Thoracic aorta (tissue), 2 donors: ENCODE measurements around the gene MIER2. TPM values are rescaled to one million over a fixed set of nuclear protein-coding genes. Genes with fewer than 3 reads are reported as not detected.

Source experiments
- ATAC-seq: fragments of 150-250 bp; one replicate; pipeline ENCODE4 v1.8.0; 2017; ENCODE audit warnings: low read depth; ENCODE audit not compliant: insufficient number of reproducible peaks, low FRiP score
- DNase-seq: peaks from one replicate; pipeline ENCODE4 v3.0.0-alpha.2; 2020; ENCODE audit warnings: low spot score
- H3K27ac ChIP-seq, 2 donors: fragments of 200-600 bp; sonication (generic); 1 replicate in 1 of 2; 2 replicates in 1 of 2; pipeline ENCODE4 v1.5.1; 2016; ENCODE audit warnings: mild to moderate bottlenecking in 2 of 2, moderate library complexity in 2 of 2
- H3K27me3 ChIP-seq: fragments of 200-600 bp; sonication (generic); replicated peaks from 2 replicates; pipeline ENCODE4 v1.6.0; 2016; ENCODE audit warnings: mild to moderate bottlenecking; ENCODE audit not compliant: insufficient read depth
- H3K36me3 ChIP-seq: fragments of 200-600 bp; sonication (generic); one replicate; pipeline ENCODE4 v1.5.1; 2016
- H3K4me1 ChIP-seq, 2 donors: fragments of 200-600 bp; sonication (generic); 1 replicate in 1 of 2; 2 replicates in 1 of 2; pipeline versions ENCODE4 v1.5.1 to v1.6.0; 2016; ENCODE audit warnings: low read depth in 2 of 2, mild to moderate bottlenecking in 1 of 2; ENCODE audit not compliant: control insufficient read depth in 1 of 2
- H3K4me3 ChIP-seq: fragments of 200-600 bp; sonication (generic); 2 replicates; pipeline ENCODE4 v1.5.1; 2016; ENCODE audit warnings: mild to moderate bottlenecking
- H3K9me3 ChIP-seq: fragments of 200-600 bp; sonication (generic); 2 replicates; pipeline ENCODE4 v1.5.1; 2016
- total RNA-seq, 2 donors: library from RNA; depleted of rRNA; stranded (reverse); fragments of >200 nt; gene quantifications; one replicate each; pipeline versions ENCODE4 v1.1.0 to v1.2.3, GENCODE V29; 2016
- TF ChIP-seq, protein P1 (sequence below): fragments of 200-600 bp; sonication (generic); IDR thresholded peaks from one replicate; pipeline ENCODE4 v1.5.1; 2019; ENCODE audit warnings: antibody characterized with exemption

Gene MIER2
- total RNA-seq, 2 donors from 2014 or later = 8.8 to 43.6 TPM

DNA sequence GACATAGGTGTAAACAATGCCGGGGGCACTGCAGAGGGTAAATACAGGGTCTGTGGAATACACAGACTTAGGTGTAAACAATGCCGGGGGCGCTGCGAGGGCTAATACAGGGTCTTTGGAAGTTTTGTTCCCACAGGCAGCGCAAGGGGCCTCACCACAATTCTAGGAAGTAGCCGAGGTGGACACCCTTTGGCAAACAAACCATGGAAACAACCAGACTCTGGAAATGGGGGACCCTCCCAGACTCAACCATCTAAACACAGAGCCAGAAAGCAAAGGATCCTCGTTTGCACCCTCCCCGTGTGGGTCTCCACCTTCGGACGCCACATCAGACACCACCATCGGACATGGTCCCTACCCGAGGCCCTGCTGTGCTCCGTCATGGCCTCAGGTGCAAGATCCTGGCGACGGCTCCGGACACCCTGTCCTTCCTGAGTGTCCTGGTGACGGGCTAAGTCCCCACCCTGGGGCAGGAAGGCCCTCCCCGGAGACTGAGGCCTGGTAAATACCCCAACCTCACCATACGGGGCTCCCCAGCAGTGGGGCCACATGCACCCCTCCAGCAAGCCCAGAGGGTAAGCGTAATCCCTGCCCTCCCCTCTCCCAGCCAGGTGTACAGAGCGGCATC is 36.7 kb downstream of the MIER2 start:
- Histone ChIP-seq H3K4me1 (no peaks in the 10 kb centered on the region), H3K9me3 (no peaks in the 10 kb centered on the region), H3K4me3 (no peak overlapping the region), H3K27me3 (no peaks in the 10 kb centered on the region), H3K36me3 (peaks cover 37% of the 10 kb centered on the region), H3K27ac (no peak overlapping the region)
- ATAC-seq = no peak
- DNase-seq = no peak
- TF ChIP-seq, protein P1, sequence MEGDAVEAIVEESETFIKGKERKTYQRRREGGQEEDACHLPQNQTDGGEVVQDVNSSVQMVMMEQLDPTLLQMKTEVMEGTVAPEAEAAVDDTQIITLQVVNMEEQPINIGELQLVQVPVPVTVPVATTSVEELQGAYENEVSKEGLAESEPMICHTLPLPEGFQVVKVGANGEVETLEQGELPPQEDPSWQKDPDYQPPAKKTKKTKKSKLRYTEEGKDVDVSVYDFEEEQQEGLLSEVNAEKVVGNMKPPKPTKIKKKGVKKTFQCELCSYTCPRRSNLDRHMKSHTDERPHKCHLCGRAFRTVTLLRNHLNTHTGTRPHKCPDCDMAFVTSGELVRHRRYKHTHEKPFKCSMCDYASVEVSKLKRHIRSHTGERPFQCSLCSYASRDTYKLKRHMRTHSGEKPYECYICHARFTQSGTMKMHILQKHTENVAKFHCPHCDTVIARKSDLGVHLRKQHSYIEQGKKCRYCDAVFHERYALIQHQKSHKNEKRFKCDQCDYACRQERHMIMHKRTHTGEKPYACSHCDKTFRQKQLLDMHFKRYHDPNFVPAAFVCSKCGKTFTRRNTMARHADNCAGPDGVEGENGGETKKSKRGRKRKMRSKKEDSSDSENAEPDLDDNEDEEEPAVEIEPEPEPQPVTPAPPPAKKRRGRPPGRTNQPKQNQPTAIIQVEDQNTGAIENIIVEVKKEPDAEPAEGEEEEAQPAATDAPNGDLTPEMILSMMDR = no peak

DNA sequence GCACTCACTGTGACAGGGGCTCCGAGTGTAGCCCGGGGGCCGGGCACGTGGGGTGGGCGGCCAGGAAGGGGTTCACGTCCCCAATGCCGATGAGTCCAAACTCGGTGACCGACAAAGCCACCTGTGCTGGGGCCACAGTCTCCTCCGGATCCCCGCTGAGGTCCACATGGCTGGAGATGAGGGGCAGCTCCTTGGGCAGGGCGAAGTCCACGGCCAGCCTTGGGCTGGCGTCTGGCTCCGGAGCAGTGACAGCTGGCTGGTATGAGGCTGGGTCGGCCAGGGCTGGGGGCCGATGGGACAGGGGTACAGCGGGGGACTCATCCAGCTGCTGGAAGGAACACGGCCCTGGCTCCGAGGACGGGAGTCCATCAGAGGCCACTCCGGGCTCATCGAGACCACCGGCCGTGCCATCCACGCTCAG is 37.5 kb downstream of the MIER2 start:
- TF ChIP-seq, protein P1 = no peak
- Histone ChIP-seq H3K4me1 (no peaks in the 10 kb centered on the region), H3K4me3 (no peak overlapping the region), H3K9me3 (no peaks in the 10 kb centered on the region), H3K27me3 (no peaks in the 10 kb centered on the region), H3K27ac (no peak overlapping the region), H3K36me3 (peaks cover 35% of the 10 kb centered on the region)
- no peak for DNase-seq
- ATAC-seq = no peak

DNA sequence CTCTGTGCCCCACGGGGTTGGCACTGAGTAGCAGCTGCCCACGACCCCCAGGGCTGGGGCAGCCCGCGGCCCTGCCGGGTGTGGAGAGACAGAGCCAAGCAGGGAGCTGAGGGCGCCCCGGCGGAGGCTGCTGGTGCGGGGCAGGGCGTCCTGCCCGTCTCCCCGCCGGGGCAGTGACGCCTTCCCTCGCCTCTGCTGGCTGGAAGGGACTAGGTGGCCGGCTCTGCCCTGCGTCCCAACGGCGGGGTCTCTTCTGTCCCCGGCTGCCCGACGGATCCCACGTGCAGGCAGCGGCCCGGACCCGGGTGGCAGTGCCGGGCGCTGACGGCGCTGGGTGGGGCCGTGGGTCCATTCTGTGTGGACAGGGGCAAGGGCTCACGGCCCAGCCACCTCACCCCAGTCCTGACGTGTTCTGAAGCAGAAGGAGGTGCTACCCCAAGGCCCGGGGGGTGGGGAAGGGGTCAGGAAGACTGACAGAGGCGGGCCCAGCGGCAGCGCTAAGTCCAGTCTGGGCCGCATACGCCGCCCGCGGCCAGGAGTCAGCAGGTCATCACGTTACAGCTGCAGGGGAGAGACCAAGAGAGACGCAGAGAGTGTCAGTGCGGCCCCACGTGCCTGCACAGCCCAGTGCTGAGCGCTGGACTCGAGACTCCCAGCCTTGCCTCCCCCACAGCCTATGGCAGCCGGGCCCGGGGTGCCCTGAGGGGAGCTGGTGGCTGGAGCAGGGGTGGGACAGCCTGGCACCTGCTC is 38.3 kb downstream of the MIER2 start:
- H3K27me3 ChIP-seq = no peaks in the 10 kb centered on the region
- no peaks in the 10 kb centered on the region for H3K4me1 ChIP-seq
- H3K36me3 ChIP-seq = peaks cover 28% of the 10 kb centered on the region
- DNase-seq (no peak), ATAC-seq (no peak)
- H3K9me3 ChIP-seq = no peaks in the 10 kb centered on the region
- no peak overlapping the region for H3K4me3 ChIP-seq
- H3K27ac ChIP-seq = no peak overlapping the region
- TF ChIP-seq, protein P1 = no peak

DNA sequence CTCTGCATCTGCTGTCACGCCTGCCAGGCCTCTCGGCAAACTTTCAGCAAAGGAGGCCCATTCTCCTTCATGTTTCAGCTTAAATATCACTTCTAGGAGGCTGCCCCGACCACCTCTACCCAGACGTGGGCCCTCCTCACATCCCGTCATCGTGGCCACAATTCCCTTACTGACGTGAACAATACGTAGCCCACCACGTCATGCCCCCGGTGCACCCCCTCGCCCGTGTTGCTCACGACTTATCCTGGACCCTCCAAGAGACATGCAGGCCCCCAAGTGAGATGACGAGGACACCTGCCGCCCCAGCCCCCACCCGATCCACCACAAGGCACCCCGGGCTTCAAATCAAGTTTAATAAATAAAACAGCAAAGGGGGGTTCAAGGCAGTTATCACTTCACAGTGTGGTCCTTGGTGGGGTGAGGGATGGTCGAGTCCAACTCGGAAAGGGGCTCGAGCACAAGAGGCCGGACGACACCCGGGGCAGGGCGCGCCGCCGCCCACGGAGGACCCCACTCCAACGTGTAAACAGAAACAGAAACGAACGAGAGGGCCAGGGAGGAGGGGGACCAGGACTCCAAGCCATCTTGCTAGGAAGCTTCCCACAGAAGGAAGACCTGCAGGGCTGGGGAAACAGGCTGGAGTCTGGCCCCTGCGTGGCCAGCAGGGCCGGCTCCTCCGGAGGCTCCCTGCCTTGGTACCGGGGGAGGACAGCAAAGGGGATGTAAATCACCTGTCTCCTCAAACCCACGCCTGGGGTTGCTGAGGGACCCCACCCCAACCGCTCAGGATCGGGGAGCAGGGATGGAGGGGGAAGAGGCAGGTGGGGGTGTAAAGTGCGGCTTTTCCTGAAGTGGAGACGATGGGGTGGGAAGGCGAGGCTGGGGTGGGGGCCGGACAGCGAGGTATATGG is 39.1 kb downstream of the MIER2 start:
- H3K36me3 ChIP-seq = peaks cover 28% of the 10 kb centered on the region

More for the DNA sequence above, 39.1 kb downstream of the MIER2 start:
- Histone ChIP-seq H3K4me1 (no peaks in the 10 kb centered on the region), H3K27ac (no peak overlapping the region), H3K9me3 (no peaks in the 10 kb centered on the region), H3K27me3 (no peaks in the 10 kb centered on the region), H3K4me3 (no peak overlapping the region)
- TF ChIP-seq, protein P1 = no peak
- DNase-seq = no peak
- no peak for ATAC-seq
